Chondrocyte (in vitro differentiated cells): Measurements from ENCODE around the gene GPR157. TPM values are rescaled to one million over a fixed set of nuclear protein-coding genes. Genes with fewer than 3 reads are reported as not detected.

Experiments
- DNase-seq: peaks from one replicate; pipeline ENCODE4 v3.0.0; 2021; ENCODE audit warnings: mixed read lengths, low spot score
- H3K27ac Mint-ChIP-seq: one replicate; pipeline ENCODE4 v1.8.0; 2021; ENCODE audit warnings: mild to moderate bottlenecking, moderate library complexity, mixed read lengths; ENCODE audit not compliant: unreplicated experiment
- H3K27me3 Mint-ChIP-seq: 2 replicates; pipeline ENCODE4 v1.8.0; 2021; ENCODE audit warnings: low read depth, mixed read lengths
- H3K36me3 Mint-ChIP-seq: 2 replicates; pipeline ENCODE4 v1.8.0; 2021; ENCODE audit warnings: low read depth, mixed read lengths
- H3K4me1 Mint-ChIP-seq: 2 replicates; pipeline ENCODE4 v1.8.0; 2021; ENCODE audit warnings: low read depth, mild to moderate bottlenecking, mixed read lengths
- H3K4me3 Mint-ChIP-seq: one replicate; pipeline ENCODE4 v1.8.0; 2021; ENCODE audit warnings: mild to moderate bottlenecking, moderate library complexity, mixed read lengths; ENCODE audit not compliant: unreplicated experiment
- H3K9me3 Mint-ChIP-seq: 2 replicates; pipeline ENCODE4 v1.8.0; 2021; ENCODE audit warnings: low read depth, mixed read lengths
- long read RNA-seq: library from polyadenylated mRNA; stranded (forward); transcript quantifications from one replicate; pipeline ENCODE4 v2.0.0, GENCODE V29; 2021
- total RNA-seq: library from RNA; stranded (reverse); gene quantifications from 3 replicates; pipeline ENCODE4 v1.2.1, GENCODE V29; 2021
- TF ChIP-seq, protein P1 (sequence below): fragments of 200-600 bp; sonication (generic); IDR thresholded peaks from 2 replicates; pipeline ENCODE4 v1.5.0; 2021; ENCODE audit warnings: antibody characterized with exemption, mild to moderate bottlenecking, moderate library complexity

GPR157 gene
- 1.9 to 8.2 TPM (median 6.9 TPM) in 3 replicates for total RNA-seq
- long read RNA-seq, partial matches to known transcripts, result 0 of 1 reads
- long read RNA-seq, other reads (novel, unspliced or antisense), result 1 of 1 reads

GRCh38 chr1:9128520-9129265 is at the start of gene GPR157:
Gene GPR157, minus strand, starts transcription at chr1:9129102. Its CDS starts 75 bp downstream, at chr1:9129027.
- no peaks in the 10 kb centered on the region for H3K36me3 Mint-ChIP-seq
- TF ChIP-seq, protein P1, sequence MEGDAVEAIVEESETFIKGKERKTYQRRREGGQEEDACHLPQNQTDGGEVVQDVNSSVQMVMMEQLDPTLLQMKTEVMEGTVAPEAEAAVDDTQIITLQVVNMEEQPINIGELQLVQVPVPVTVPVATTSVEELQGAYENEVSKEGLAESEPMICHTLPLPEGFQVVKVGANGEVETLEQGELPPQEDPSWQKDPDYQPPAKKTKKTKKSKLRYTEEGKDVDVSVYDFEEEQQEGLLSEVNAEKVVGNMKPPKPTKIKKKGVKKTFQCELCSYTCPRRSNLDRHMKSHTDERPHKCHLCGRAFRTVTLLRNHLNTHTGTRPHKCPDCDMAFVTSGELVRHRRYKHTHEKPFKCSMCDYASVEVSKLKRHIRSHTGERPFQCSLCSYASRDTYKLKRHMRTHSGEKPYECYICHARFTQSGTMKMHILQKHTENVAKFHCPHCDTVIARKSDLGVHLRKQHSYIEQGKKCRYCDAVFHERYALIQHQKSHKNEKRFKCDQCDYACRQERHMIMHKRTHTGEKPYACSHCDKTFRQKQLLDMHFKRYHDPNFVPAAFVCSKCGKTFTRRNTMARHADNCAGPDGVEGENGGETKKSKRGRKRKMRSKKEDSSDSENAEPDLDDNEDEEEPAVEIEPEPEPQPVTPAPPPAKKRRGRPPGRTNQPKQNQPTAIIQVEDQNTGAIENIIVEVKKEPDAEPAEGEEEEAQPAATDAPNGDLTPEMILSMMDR, result peak; percentile 46
- peak; percentile 73 for DNase-seq
- peak within 1 kb of the TSS; percentile 81 for H3K4me3 Mint-ChIP-seq
- H3K27ac Mint-ChIP-seq, result peak within 1 kb of the TSS; percentile 63
- H3K27me3 Mint-ChIP-seq, result no peaks in the 10 kb centered on the region
- H3K9me3 Mint-ChIP-seq, result peaks cover 4% of the 10 kb centered on the region
- peaks cover 13% of the 10 kb centered on the region for H3K4me1 Mint-ChIP-seq

GRCh38 chr1:9174762-9175161 is 45.9 kb upstream of the GPR157 start:
- DNase-seq, result no peak
- Mint-ChIP-seq H3K4me3 (no peak overlapping the region), H3K4me1 (peaks cover 25% of the 10 kb centered on the region), H3K27me3 (no peaks in the 10 kb centered on the region), H3K9me3 (no peaks in the 10 kb centered on the region), H3K27ac (no peak overlapping the region), H3K36me3 (peaks cover 24% of the 10 kb centered on the region)
- TF ChIP-seq, protein P1, result no peak

GRCh38 chr1:9174243-9174642 is 45.3 kb upstream of the GPR157 start:
- H3K4me1 Mint-ChIP-seq, result peaks cover 22% of the 10 kb centered on the region
- no peak for DNase-seq
- no peaks in the 10 kb centered on the region for H3K9me3 Mint-ChIP-seq

GRCh38 chr1:9169601-9170137 is 40.8 kb upstream of the GPR157 start:
- H3K27me3 Mint-ChIP-seq, result no peaks in the 10 kb centered on the region
- H3K9me3 Mint-ChIP-seq, result no peaks in the 10 kb centered on the region
- H3K4me1 Mint-ChIP-seq, result peaks cover 27% of the 10 kb centered on the region
- no peak overlapping the region for H3K27ac Mint-ChIP-seq
- no peak for DNase-seq
- H3K4me3 Mint-ChIP-seq, result no peak overlapping the region
- TF ChIP-seq, protein P1, result no peak
- peaks cover 9% of the 10 kb centered on the region for H3K36me3 Mint-ChIP-seq

More at GRCh38 chr1:9174243-9174642, 45.3 kb upstream of the GPR157 start:
- peaks cover 24% of the 10 kb centered on the region for H3K36me3 Mint-ChIP-seq
- TF ChIP-seq, protein P1, result no peak
- H3K27me3 Mint-ChIP-seq, result no peaks in the 10 kb centered on the region
- H3K27ac Mint-ChIP-seq, result peak overlapping the region; percentile 4
- no peak overlapping the region for H3K4me3 Mint-ChIP-seq

DNA sequence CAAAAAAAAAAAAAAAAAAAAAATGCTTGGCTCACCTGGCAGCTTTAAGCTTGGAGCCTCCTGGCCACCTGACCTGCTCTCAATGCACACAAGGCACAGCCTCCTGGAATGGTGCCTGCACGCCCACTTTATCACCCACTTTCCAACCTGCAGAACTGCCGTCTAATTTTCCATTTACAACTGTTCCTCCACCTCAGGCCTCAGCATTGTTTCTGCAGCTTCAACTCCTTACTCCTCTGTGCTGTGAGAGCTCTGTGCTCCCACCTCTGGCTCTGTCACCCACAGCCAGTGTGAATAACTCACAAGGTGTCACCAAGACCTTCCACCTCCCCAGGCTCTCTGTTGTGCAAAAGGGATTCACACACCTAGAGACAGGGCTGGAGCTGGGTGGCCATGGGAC is 38.7 kb upstream of the GPR157 start:
- Mint-ChIP-seq H3K36me3 (peaks cover 7% of the 10 kb centered on the region), H3K4me1 (peaks cover 36% of the 10 kb centered on the region), H3K27me3 (no peaks in the 10 kb centered on the region), H3K27ac (no peak overlapping the region), H3K9me3 (no peaks in the 10 kb centered on the region), H3K4me3 (no peak overlapping the region)
- no peak for DNase-seq
- TF ChIP-seq, protein P1, result no peak
